A549 treated with GW870086 at 1 μM for 4 hours (cell line): Measurements from ENCODE around the gene YWHAH. TPM values are rescaled to one million over a fixed set of nuclear protein-coding genes. Genes with fewer than 3 reads are reported as not detected.

Source experiments
- total RNA-seq: library from RNA; stranded (reverse); fragments of 200-300 nt; extraction: Qiagen RNA extraction; gene quantifications from 5 replicates; pipeline ENCODE4 v1.2.3, GENCODE V29; 2022; ENCODE audit warnings: low read depth

YWHAH gene
- total RNA-seq, result 124 to 146 TPM (median 142 TPM) in 5 replicates

GRCh38 chr22:31943978-31944699 lies at the start of gene YWHAH:
Gene YWHAH, plus strand, starts transcription at chr22:31944535. Its CDS starts 199 bp downstream, at chr22:31944734.

Other genes with a start within 250 kb of the YWHAH start
- 5.4 to 7.5 TPM (median 6.6 TPM) in 5 replicates for gene PRR14L, start 194.4 kb upstream of the YWHAH start, total RNA-seq
- gene DEPDC5, start 190.5 kb upstream of the YWHAH start, total RNA-seq, result 3.1 to 6.3 TPM (median 4.9 TPM) in 5 replicates
- gene SLC5A1, start 98.7 kb downstream of the YWHAH start, total RNA-seq, result 0.02 to 0.24 TPM (median 0.15 TPM) in 3 of 5 replicates, not detected in the others
- gene C22orf42, start 214.8 kb downstream of the YWHAH start, total RNA-seq, result not detected in 5 replicates